CD8-positive, alpha-beta memory T cell (primary cell): ENCODE measurements around the gene MAP4K3. TPM values are rescaled to one million over a fixed set of nuclear protein-coding genes. Genes with fewer than 3 reads are reported as not detected.

Source experiments
- CTCF ChIA-PET: fragments of 350-600 bp; sonication (Branson Sonifier 250); formaldehyde crosslinking; loops from one replicate; lab custom pipeline; 2021; ENCODE audit warnings: antibody characterized with exemption; lab: Charles Lee
- POLR2A ChIA-PET: fragments of 350-600 bp; sonication (Branson Sonifier 250); formaldehyde crosslinking; loops from one replicate; lab custom pipeline; 2021; ENCODE audit warnings: antibody characterized with exemption; lab: Charles Lee
- DNase-seq, 5 donors: peaks; one replicate each; pipeline versions ENCODE4 v3.0.0 to v3.0.0-alpha.2; 2020 to 2022; ENCODE audit warnings: mixed read lengths in 1 of 5
- H3K27ac ChIP-seq: one replicate; pipeline ENCODE4 v1.7.0; 2013; ENCODE audit warnings: low read depth, mild to moderate bottlenecking, low read length, moderate library complexity
- H3K27me3 ChIP-seq: 2 replicates; pipeline ENCODE4 v1.7.0; 2013; ENCODE audit warnings: low read length, mild to moderate bottlenecking; ENCODE audit not compliant: insufficient read depth, poor library complexity, severe bottlenecking
- H3K36me3 ChIP-seq: 2 replicates; pipeline ENCODE4 v1.7.0; 2013; ENCODE audit warnings: mild to moderate bottlenecking, low read length, moderate library complexity; ENCODE audit not compliant: insufficient read depth
- H3K4me1 ChIP-seq: 2 replicates; pipeline ENCODE4 v1.7.0; 2013; ENCODE audit warnings: mild to moderate bottlenecking, low read length, moderate library complexity; ENCODE audit not compliant: insufficient read depth
- H3K4me3 ChIP-seq: 2 replicates; pipeline ENCODE4 v1.7.0; 2013; ENCODE audit warnings: mild to moderate bottlenecking, low read length
- H3K9me3 ChIP-seq: 2 replicates; pipeline ENCODE4 v1.7.0; 2013; ENCODE audit warnings: mild to moderate bottlenecking, low read length
- H3K27ac Mint-ChIP-seq, 8 donors: one replicate each; pipeline ENCODE4 v1.8.0; 2020 to 2021; ENCODE audit warnings: mixed read lengths in 8 of 8, mild to moderate bottlenecking in 6 of 8, inconsistent platforms in 3 of 8, moderate library complexity in 3 of 8
- H3K27me3 Mint-ChIP-seq, 2 donors: one replicate each; pipeline ENCODE4 v1.8.0; 2020 to 2021; ENCODE audit warnings: mixed read lengths in 2 of 2, mild to moderate bottlenecking in 1 of 2, moderate library complexity in 1 of 2
- H3K36me3 Mint-ChIP-seq, 3 donors: one replicate each; pipeline ENCODE4 v1.8.0; 2020 to 2021; ENCODE audit warnings: mixed read lengths in 3 of 3, inconsistent platforms in 1 of 3, mild to moderate bottlenecking in 1 of 3
- H3K4me1 Mint-ChIP-seq, 3 donors: one replicate each; pipeline ENCODE4 v1.8.0; 2020 to 2021; ENCODE audit warnings: mixed read lengths in 3 of 3, inconsistent platforms in 1 of 3, mild to moderate bottlenecking in 1 of 3
- H3K4me3 Mint-ChIP-seq, 7 donors: one replicate each; pipeline ENCODE4 v1.8.0; 2020 to 2021; ENCODE audit warnings: mixed read lengths in 7 of 7, mild to moderate bottlenecking in 6 of 7, moderate library complexity in 4 of 7, inconsistent platforms in 2 of 7
- H3K9me3 Mint-ChIP-seq, 5 donors: one replicate each; pipeline ENCODE4 v1.8.0; 2020 to 2022; ENCODE audit warnings: mixed read lengths in 5 of 5, mild to moderate bottlenecking in 3 of 5, moderate library complexity in 2 of 5, inconsistent platforms in 1 of 5
- polyA plus RNA-seq: library from polyadenylated mRNA; unstranded; fragments of 300-500 nt; fragmentation: Illumina TruSeq; gene quantifications from one replicate; pipeline ENCODE4 v1.2.3, GENCODE V29; 2021
- total RNA-seq, 2 experiments: library from RNA; stranded (reverse); gene quantifications; one replicate each; pipeline ENCODE4 v1.2.3, GENCODE V29; 2021

MAP4K3 gene
- total and polyA plus RNA-seq, 3 experiments from 2014 or later: 2.7 to 8.2 (median 7.0) TPM

DNA sequence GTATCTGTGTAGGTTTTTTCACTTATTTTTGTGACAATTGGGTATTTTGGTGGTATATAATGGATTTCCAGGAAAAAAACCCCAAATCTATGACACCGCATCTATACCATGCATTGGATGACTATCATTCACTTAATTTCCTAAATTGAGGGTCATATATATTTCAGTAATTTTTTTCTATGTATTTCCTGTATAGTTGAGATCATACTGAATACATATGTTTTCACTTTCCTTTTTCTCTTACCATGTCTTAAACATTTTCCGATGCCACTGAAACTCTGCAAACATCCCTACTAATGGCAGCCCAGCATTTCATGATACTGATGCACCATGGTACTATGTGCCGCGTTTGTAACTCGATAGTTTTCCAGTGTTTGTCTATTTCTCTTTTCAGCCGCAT is 233.7 kb downstream of the MAP4K3 start:
- no peaks in the 10 kb centered on the region for H3K27me3 ChIP-seq
- POLR2A ChIA-PET: interaction anchor here (0.6 to 1.9 kb wide), 2 partner anchors 9 to 83 kb away, joined by 3 to 6 read pairs; partner anchors contain the start of gene SOS1
- Mint-ChIP-seq H3K27ac (peak overlapping the region in 1 of 8 donors; percentile 57), H3K27me3 (peaks cover 0 to 3% of the 10 kb centered on the region in 2 donors), H3K9me3 (peaks cover 0 to 5% (median 2%) of the 10 kb centered on the region in 5 donors), H3K4me1 (peaks cover 0 to 17% (median 2%) of the 10 kb centered on the region in 3 donors), H3K4me3 (peak overlapping the region in 2 of 7 donors; percentile 34 to 78), H3K36me3 (peaks cover 0 to 4% (median 0%) of the 10 kb centered on the region in 3 donors)
- H3K27ac ChIP-seq: no peak overlapping the region
- H3K4me3 ChIP-seq: no peak overlapping the region
- H3K4me1 ChIP-seq: no peaks in the 10 kb centered on the region
- no peaks in the 10 kb centered on the region for H3K9me3 ChIP-seq
- CTCF ChIA-PET: interaction anchor here (1.7 kb wide), 1 partner anchor 79 kb away, joined by 5 read pairs; no protein-coding TSS in a partner anchor
- no peak for DNase-seq
- no peaks in the 10 kb centered on the region for H3K36me3 ChIP-seq

DNA sequence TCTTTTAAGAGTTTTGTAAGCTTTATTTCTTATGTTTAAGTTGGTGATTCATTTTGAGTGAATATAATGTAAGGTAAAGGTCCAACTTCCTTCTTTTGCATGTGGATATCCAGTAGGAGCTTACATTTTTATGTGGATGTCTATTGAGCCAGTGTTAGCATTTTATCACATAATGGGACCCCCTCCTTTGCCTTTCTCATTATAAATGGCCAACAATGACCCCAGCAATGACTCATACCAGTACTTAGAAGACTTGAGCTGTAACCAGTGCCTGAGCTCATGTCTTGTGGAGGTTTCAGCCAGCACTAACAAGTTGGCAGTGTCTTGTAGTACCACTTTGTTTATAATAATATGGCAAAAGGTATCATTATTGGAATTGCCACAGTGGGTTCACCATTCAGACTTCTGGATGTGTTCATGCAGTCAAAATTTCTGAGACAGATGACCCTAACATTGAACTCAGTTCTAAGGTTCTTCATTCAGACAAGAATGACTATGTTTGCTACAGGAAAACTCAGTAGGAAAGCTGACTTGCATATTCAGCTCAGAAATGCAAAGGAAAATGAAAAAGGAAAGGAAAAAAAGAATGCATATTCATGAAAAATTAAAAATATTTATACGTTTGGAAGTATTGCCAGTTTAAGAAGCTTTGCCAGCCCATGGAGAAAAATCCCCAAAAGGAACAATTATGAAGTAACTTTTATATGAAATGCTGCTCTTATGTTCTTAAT is 234.3 kb downstream of the MAP4K3 start:
- Histone ChIP-seq H3K4me3 (no peak overlapping the region), H3K9me3 (no peaks in the 10 kb centered on the region), H3K4me1 (no peaks in the 10 kb centered on the region), H3K27me3 (no peaks in the 10 kb centered on the region), H3K36me3 (no peaks in the 10 kb centered on the region), H3K27ac (no peak overlapping the region)
- peaks cover under 1 to 6% (median 2%) of the 10 kb centered on the region in 5 donors for H3K9me3 Mint-ChIP-seq
- H3K27ac Mint-ChIP-seq: peak overlapping the region in 1 of 8 donors; percentile 6
- ChIA-PET POLR2A (interaction anchor here (0.6 to 1.9 kb wide), 2 partner anchors 8 to 82 kb away, joined by 3 to 6 read pairs; partner anchors contain the start of gene SOS1), CTCF (interaction anchor here (1.4 to 1.7 kb wide), 2 partner anchors 9 to 79 kb away, joined by 3 to 5 read pairs; no protein-coding TSS in a partner anchor)
- peaks cover 0 to 17% (median 2%) of the 10 kb centered on the region in 3 donors for H3K4me1 Mint-ChIP-seq
- H3K4me3 Mint-ChIP-seq: peak overlapping the region in 1 of 7 donors; percentile 78
- DNase-seq: no peak
- H3K36me3 Mint-ChIP-seq: peaks cover 0 to 5% (median 0%) of the 10 kb centered on the region in 3 donors
- peaks cover 0 to 3% of the 10 kb centered on the region in 2 donors for H3K27me3 Mint-ChIP-seq

Other genes with a start within 250 kb of the MAP4K3 start
- under 1 TPM; 0.13 to 0.31 TPM for gene CDKL4, start 193.3 kb downstream of the MAP4K3 start, total RNA-seq
- not detected for gene CDKL4, start 193.3 kb downstream of the MAP4K3 start, polyA plus RNA-seq
- not detected for gene TMEM178A, start 228.6 kb upstream of the MAP4K3 start, total RNA-seq
- not detected for gene TMEM178A, start 228.6 kb upstream of the MAP4K3 start, polyA plus RNA-seq